ENCODE data around the gene EIF5A. TPM values are rescaled to one million over a fixed set of nuclear protein-coding genes. Genes with fewer than 3 reads are reported as not detected.

The EIF5A gene
- total and polyA plus RNA-seq, 2 donors (not counting 3 experiments of a cell fraction or from before 2014, with no cell fraction given): 650 to 859 TPM

GRCh38 chr17:7307686-7308624, 527 bp downstream of the EIF5A start:
- H3K4me3 ChIP-seq (replicated peaks in 1 of 3; ENCODE audit: insufficient read depth in 1 of 3, low read depth in 1 of 3, low read length in 3 of 3): peak overlapping the region; percentile 71 to 93 (median 87)
- no TSS peak for BruUV-seq (replicated peaks)
- H3K4me1 ChIP-seq (ENCODE audit: control insufficient read depth, extremely low read depth, insufficient read depth, low read length): peaks cover 12% of the 10 kb centered on the region
- H3K79me2 ChIP-seq (ENCODE audit: control insufficient read depth, insufficient read depth, low read length): peaks cover 45% of the 10 kb centered on the region
- peaks cover 4% of the 10 kb centered on the region for H4K20me1 ChIP-seq (replicated peaks; ENCODE audit: control insufficient read depth, extremely low read depth, insufficient read depth, low read length)
- ChIA-PET CTCF (no interaction called here), POLR2A (interaction anchor here (0.9 kb wide), 1 partner anchor 22 kb away, joined by 3 read pairs; no protein-coding TSS in a partner anchor)
- peak overlapping the region; percentile 97 for H3K9ac ChIP-seq (replicated peaks; ENCODE audit: extremely low read depth, insufficient read depth, low read length)
- DNase-seq (ENCODE audit: low read depth, low spot score): no peak
- dilution Hi-C loops (cut with MboI; ENCODE audit: extremely low pct_ligation_motif_present, low sequenced_read_pairs): no loop called here
- H3K27ac ChIP-seq (ENCODE audit: insufficient read depth, low read depth, low read length): peak overlapping the region; percentile 83
- no peak overlapping the region for H2AFZ ChIP-seq (ENCODE audit: low read depth, low read length)
- H3K9me1 ChIP-seq (replicated peaks; ENCODE audit: control insufficient read depth, extremely low read depth, insufficient read depth, low read length): no peaks in the 10 kb centered on the region
- H3K36me3 ChIP-seq (ENCODE audit: control insufficient read depth in 2 of 2, extremely low read depth in 1 of 2, insufficient read depth in 2 of 2, low read length in 2 of 2): peaks cover 25 to 26% of the 10 kb centered on the region in 2 experiments
- no peaks in the 10 kb centered on the region for H3K9me3 ChIP-seq (replicated peaks; ENCODE audit: control insufficient read depth, insufficient read depth, low read length)
- intact Hi-C loops (cut with micrococcal nuclease): loop anchor here (1.0 to 2.0 kb wide), 3 partner anchors 69 to 127 kb away; partner anchors contain the start of genes PHF23 and TMEM102
- no peak for FAIRE-seq
- H3K4me2 ChIP-seq (ENCODE audit: insufficient read depth, low read length): peak overlapping the region; percentile 80
- no peaks in the 10 kb centered on the region for H3K27me3 ChIP-seq (ENCODE audit: control insufficient read depth in 2 of 2, insufficient read depth in 2 of 2, low read length in 2 of 2)
- TF ChIP-seq MYC (IDR thresholded peaks at IDR 0.05; ENCODE audit: low read depth, low read length): peak; percentile 88
- peak; percentile 52 for TF ChIP-seq POLR2AphosphoS5 (IDR thresholded peaks at IDR 0.05; ENCODE audit: insufficient read depth, low read depth, low read length)
- TF ChIP-seq CTCF (IDR thresholded peaks at IDR 0.05; ENCODE audit: extremely low read depth in 1 of 2, insufficient read depth in 1 of 2, low read depth in 1 of 2, low read length in 2 of 2): no peak

Data from endothelial cell of umbilical vein (primary cell).